HEK293T (cell line): ENCODE results near the gene PIEZO2.

Experiments
- BHLHE40 ChIP-seq: fragments of 450-650 bp; IDR thresholded peaks from 2 replicates; pipeline ENCODE4 v1.6.1; 2016; ENCODE audit warnings: mild to moderate bottlenecking, moderate library complexity, borderline replicate concordance
- ZNF384 ChIP-seq: fragments of 450-650 bp; IDR thresholded peaks from 2 replicates; pipeline ENCODE4 v1.6.1; 2016

DNA sequence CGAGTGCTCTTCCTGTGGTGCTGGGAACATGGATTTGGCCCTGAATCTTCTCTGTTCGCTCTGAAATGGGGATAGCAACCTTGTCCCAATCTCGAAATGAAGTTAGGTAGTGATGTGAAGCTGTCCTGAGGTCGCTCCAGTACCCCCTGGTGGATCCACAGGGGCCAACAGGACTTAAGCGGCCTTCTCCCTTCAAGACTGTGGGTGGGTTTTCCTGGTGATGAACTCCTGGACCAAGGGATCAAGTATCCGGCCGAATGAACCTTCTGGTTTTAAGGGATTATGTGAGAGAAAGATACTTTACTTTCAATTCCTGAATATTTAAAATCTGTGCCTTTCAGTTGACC, 467.0 kb downstream of the PIEZO2 start:
- no peak for TF ChIP-seq BHLHE40
- TF ChIP-seq ZNF384, result no peak
